Measurements from ENCODE around the gene ATG7. TPM values are rescaled to one million over a fixed set of nuclear protein-coding genes. Genes with fewer than 3 reads are reported as not detected.

The ATG7 gene
- total and polyA plus RNA-seq, 12 donors: 9.1 to 118 (median 40.0) TPM

DNA sequence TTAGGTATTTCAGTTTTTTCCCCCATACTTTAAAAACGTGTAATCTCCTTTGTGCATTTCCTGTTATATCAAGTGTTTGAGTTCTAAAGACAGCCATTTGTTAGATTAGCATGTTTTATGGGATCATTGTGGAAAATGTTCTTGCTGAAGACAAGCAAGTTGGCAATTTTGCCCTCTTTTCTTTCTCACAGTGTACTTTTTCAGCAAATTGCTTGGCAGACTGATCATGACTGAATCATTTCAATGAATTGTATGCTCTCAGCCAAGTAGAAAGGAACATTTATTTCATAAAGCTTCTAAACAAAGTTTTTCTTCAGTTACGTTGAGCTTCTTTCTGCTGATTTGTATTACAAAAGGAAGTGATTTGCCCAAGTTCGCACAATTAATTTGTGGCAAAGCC lies 51.6 kb downstream of the ATG7 start:
- H3K36me3 ChIP-seq (replicated peaks in 1 of 2): peaks cover 0 to 31% of the 10 kb centered on the region in 2 donors

DNA sequence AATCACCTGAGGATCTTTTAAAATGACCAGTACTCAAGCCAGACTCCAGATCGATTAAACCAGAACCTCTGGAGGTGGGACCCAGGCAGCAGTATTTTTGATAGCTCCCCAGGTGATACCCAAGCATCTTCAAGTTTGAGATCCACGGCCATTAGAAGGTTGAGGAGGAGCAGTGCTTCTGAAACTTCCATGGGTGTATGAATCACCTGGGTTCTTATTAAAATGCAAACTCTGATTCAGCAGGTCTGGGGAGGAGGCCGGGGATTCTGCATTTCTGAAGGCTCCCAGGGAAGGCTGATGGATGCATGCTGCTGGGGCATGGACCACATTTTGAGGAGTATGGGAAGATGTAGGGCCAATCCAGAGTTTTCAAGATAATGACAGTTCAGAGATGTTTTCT lies 55.4 kb downstream of the ATG7 start:
- H3K4me1 ChIP-seq (replicated peaks in 1 of 2): peaks cover 22% of the 10 kb centered on the region in 2 donors
- intact Hi-C loops (cut with DNase I): loop anchor here in 1 of 2 donors (10.0 kb wide), 1 partner anchor 53 kb away; the partner anchor contains the start of gene ATG7
- DNase-seq: no peak
- no peak overlapping the region for H3K27ac ChIP-seq
- TF ChIP-seq, protein P1, sequence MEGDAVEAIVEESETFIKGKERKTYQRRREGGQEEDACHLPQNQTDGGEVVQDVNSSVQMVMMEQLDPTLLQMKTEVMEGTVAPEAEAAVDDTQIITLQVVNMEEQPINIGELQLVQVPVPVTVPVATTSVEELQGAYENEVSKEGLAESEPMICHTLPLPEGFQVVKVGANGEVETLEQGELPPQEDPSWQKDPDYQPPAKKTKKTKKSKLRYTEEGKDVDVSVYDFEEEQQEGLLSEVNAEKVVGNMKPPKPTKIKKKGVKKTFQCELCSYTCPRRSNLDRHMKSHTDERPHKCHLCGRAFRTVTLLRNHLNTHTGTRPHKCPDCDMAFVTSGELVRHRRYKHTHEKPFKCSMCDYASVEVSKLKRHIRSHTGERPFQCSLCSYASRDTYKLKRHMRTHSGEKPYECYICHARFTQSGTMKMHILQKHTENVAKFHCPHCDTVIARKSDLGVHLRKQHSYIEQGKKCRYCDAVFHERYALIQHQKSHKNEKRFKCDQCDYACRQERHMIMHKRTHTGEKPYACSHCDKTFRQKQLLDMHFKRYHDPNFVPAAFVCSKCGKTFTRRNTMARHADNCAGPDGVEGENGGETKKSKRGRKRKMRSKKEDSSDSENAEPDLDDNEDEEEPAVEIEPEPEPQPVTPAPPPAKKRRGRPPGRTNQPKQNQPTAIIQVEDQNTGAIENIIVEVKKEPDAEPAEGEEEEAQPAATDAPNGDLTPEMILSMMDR (IDR thresholded peaks at IDR 0.05): no peak
- no peak for TF ChIP-seq POLR2A (IDR thresholded peaks at IDR 0.05)
- no peaks in the 10 kb centered on the region for H3K27me3 ChIP-seq
- 93 to 100% (median 94%) methylated on average over 3 of the region's 3 CpGs for WGBS, 4 donors
- peaks cover 0 to 13% of the 10 kb centered on the region in 2 donors for H3K36me3 ChIP-seq (replicated peaks in 1 of 2)
- no peak overlapping the region for H3K4me3 ChIP-seq
- no peaks in the 10 kb centered on the region for H3K9me3 ChIP-seq (replicated peaks in 1 of 3)

More for the DNA sequence above, 51.6 kb downstream of the ATG7 start:
- no peak for DNase-seq
- intact Hi-C loops (cut with DNase I): loop anchor here in 1 of 2 donors (10.0 kb wide), 1 partner anchor 49 kb away; the partner anchor contains the start of gene ATG7
- Histone ChIP-seq H3K9me3 (replicated peaks in 1 of 3) (no peaks in the 10 kb centered on the region), H3K27me3 (no peaks in the 10 kb centered on the region), H3K27ac (peak overlapping the region in 3 of 5 donors; percentile 3 to 15 (median 9)), H3K4me1 (replicated peaks in 1 of 2) (peaks cover 0 to 8% of the 10 kb centered on the region in 2 donors), H3K4me3 (no peak overlapping the region)
- TF ChIP-seq POLR2A (IDR thresholded peaks at IDR 0.05): no peak
- TF ChIP-seq, protein P1 (IDR thresholded peaks at IDR 0.05): no peak
- 45 to 64% (median 55%) methylated on average over 3 of the region's 3 CpGs for WGBS, 4 donors

DNA sequence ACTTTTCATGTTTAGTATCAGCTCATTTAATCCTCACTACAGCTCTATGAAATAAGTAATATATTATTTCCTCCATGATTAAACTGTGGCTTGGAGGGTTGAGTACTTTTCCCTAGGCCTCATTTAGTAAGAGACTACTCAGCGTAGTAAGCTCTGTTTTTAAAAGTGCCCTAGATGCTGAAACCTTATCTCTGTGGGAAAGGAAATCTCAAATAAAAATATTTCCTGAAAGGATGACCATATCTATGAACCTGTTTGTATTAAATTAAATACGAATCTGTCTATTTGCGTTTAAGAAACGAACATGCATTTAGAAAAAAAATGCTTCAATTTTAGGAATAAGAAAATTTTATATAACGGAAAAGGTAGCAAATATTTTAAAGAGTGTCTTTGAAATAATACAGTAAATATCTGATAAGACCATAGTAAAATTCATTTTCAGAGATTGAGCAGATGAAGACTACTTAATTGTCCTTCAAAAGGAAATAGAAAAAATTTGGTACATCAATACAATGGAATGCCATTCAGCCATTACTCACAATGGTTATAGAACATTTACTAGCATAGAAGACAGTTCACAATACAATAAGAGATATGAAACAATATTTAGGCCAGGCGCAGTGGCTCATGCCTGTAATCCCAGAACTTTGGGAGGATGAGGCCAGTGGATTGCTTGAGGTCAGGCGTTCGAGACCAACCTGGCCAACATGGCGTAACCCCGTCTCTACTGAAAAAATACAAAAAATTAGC lies 56.2 kb downstream of the ATG7 start:
- Histone ChIP-seq H3K27me3 (no peaks in the 10 kb centered on the region), H3K4me1 (replicated peaks in 1 of 2) (peaks cover 22% of the 10 kb centered on the region in 2 donors), H3K36me3 (replicated peaks in 1 of 2) (peaks cover 4 to 16% of the 10 kb centered on the region in 2 donors), H3K9me3 (replicated peaks in 1 of 3) (no peaks in the 10 kb centered on the region), H3K4me3 (no peak overlapping the region), H3K27ac (no peak overlapping the region)
- DNase-seq: no peak
- TF ChIP-seq POLR2A (IDR thresholded peaks at IDR 0.05): no peak
- TF ChIP-seq, protein P1 (IDR thresholded peaks at IDR 0.05): no peak
- intact Hi-C loops (cut with DNase I): loop anchor here in 1 of 2 donors (10.0 kb wide), 1 partner anchor 54 kb away; the partner anchor contains the start of gene ATG7
- WGBS, 4 donors: 90 to 95% (median 94%) methylated on average over 10 of the region's 10 CpGs

DNA sequence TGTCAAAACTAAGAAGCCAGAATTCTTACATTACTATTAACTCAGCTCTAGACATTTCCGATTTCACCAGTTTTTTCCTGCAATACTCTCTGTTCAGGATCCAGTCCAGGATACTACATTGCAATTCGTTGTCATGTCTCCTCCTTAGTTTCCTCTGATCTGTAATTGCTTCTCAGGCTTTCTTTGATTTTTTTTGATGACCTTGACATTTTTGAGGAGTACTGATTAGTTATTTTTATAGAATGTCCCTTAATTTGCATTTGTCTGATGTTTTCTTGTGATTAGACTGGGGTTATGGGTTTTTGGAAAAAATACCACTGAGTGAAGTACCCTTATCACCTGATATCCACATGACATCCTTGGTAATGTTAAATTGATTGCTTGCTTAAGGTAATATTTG lies 57.6 kb downstream of the ATG7 start:
- Histone ChIP-seq H3K4me3 (no peak overlapping the region), H3K9me3 (replicated peaks in 1 of 3) (no peaks in the 10 kb centered on the region), H3K27ac (peak overlapping the region in 3 of 5 donors; percentile 39 to 47 (median 41)), H3K36me3 (replicated peaks in 1 of 2) (peaks cover 4 to 16% of the 10 kb centered on the region in 2 donors), H3K27me3 (no peaks in the 10 kb centered on the region), H3K4me1 (replicated peaks in 1 of 2) (peaks cover 14 to 22% of the 10 kb centered on the region in 2 donors)
- DNase-seq: no peak
- WGBS, 4 donors: 31 to 49% (median 39%) methylated on average over 2 of the region's 2 CpGs
- intact Hi-C loops (cut with DNase I): loop anchor here (5.0 to 10.0 kb wide), 4 partner anchors 55 to 385 kb away; partner anchors contain the start of genes ATG7 (in 1 of the 2) and HRH1 (in 1 of the 2)
- TF ChIP-seq, protein P1 (IDR thresholded peaks at IDR 0.05): no peak
- TF ChIP-seq POLR2A (IDR thresholded peaks at IDR 0.05): no peak
